BJ (cell line): ENCODE results near the gene COL11A2. TPM values are rescaled to one million over a fixed set of nuclear protein-coding genes. Genes with fewer than 3 reads are reported as not detected.
A peak's percentile ranks its signal among the peaks of the same experiment; 100 is the strongest.

Source experiments
- CTCF ChIA-PET: fragments of 350-600 bp; formaldehyde crosslinking; extraction: SDS; loops from one replicate; lab custom pipeline; 2021; ENCODE audit warnings: antibody characterized with exemption, inconsistent platforms; lab: Yijun Ruan, JAX
- POLR2A ChIA-PET: fragments of 300-600 bp; sonication (Branson Sonifier 250); formaldehyde crosslinking; extraction: SDS; loops from one replicate; lab custom pipeline; 2021; ENCODE audit warnings: antibody characterized with exemption; lab: Charles Lee
- DNase-seq: peaks from one replicate; pipeline ENCODE4 v3.0.0-alpha.2; 2011; ENCODE audit warnings: low read depth
- H3K27me3 ChIP-seq: 2 replicates; pipeline ENCODE4 v1.6.0; 2011; ENCODE audit warnings: low read length; ENCODE audit not compliant: control insufficient read depth, insufficient read depth
- H3K36me3 ChIP-seq: 2 replicates; pipeline ENCODE4 v1.5.1; 2011; ENCODE audit warnings: low read length; ENCODE audit not compliant: control insufficient read depth, insufficient read depth
- H3K4me3 ChIP-seq: 2 replicates; pipeline ENCODE4 v1.5.1; 2011; ENCODE audit warnings: low read depth, mild to moderate bottlenecking, control low read depth, low read length
- polyA plus RNA-seq: library from polyadenylated mRNA; depleted of rRNA; stranded (reverse); fragments of >200 nt; gene quantifications from 2 replicates; pipeline ENCODE4 v1.2.3, GENCODE V29; 2011
- TF ChIP-seq, protein P1 (sequence below): IDR thresholded peaks from 2 replicates; pipeline ENCODE4 v1.5.1; 2011; ENCODE audit warnings: low read depth, mild to moderate bottlenecking, control low read depth, inconsistent platforms, low read length, moderate library complexity; ENCODE audit not compliant: insufficient read depth

COL11A2 gene
- polyA plus RNA-seq, 1 experiment, result 0.91 TPM

DNA sequence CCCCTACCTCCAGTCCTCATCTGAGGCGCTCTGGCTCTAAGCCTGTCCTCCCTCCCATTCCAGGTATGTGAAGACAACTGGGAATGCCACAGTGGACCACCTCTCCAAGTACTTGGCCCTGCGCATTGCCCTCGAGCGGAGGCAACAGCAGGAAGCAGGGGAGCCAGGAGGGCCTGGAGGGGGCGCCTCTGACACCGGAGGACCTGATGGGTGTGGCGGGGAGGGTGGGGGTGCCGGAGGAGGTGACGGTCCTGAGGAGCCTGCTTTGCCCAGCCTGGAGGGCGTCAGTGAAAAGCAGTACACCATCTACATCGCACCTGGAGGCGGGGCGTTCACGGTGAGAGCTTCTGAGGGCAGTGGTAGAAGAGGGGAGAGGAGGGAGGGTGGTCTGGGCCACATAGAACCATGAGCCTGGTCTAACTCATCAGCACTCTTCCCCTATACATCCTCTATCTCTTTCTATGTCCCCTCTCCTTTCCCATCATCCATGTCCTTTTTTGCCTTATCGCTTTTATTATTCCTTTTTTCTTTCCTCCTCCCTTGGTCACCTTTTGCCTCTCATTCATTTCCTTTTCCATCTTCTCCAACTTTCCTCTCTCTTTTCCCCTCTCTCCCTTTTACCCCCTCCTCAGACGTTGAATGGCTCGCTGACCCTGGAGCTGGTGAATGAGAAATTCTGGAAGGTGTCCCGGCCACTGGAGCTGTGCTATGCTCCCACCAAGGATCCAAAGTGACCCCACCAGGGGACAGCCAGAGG, 19.6 kb upstream of the COL11A2 start:
- H3K4me3 ChIP-seq, result no peak overlapping the region
- CTCF ChIA-PET, result interaction anchor here (1.0 to 1.8 kb wide), 3 partner anchors 16 to 36 kb away, joined by 3 to 5 read pairs (median 3); no protein-coding TSS in a partner anchor
- DNase-seq, result no peak

DNA sequence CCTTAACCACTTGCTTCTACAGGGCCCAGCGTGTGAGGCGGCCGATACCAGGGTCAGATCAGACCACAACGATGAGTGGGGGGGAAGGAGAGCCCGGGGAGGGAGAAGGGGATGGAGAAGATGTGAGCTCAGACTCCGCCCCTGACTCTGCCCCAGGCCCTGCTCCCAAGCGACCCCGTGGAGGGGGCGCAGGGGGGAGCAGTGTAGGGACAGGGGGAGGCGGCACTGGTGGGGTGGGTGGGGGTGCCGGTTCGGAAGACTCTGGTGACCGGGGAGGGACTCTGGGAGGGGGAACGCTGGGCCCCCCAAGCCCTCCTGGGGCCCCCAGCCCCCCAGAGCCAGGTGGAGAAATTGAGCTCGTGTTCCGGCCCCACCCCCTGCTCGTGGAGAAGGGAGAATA, 18.9 kb upstream of the COL11A2 start:
- no peaks in the 10 kb centered on the region; the same call in 1 of the 2 replicates for H3K27me3 ChIP-seq
- TF ChIP-seq, protein P1, sequence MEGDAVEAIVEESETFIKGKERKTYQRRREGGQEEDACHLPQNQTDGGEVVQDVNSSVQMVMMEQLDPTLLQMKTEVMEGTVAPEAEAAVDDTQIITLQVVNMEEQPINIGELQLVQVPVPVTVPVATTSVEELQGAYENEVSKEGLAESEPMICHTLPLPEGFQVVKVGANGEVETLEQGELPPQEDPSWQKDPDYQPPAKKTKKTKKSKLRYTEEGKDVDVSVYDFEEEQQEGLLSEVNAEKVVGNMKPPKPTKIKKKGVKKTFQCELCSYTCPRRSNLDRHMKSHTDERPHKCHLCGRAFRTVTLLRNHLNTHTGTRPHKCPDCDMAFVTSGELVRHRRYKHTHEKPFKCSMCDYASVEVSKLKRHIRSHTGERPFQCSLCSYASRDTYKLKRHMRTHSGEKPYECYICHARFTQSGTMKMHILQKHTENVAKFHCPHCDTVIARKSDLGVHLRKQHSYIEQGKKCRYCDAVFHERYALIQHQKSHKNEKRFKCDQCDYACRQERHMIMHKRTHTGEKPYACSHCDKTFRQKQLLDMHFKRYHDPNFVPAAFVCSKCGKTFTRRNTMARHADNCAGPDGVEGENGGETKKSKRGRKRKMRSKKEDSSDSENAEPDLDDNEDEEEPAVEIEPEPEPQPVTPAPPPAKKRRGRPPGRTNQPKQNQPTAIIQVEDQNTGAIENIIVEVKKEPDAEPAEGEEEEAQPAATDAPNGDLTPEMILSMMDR, result no peak
- DNase-seq, result no peak
- ChIA-PET POLR2A (no interaction called here), CTCF (no interaction called here)
- peaks cover 12% of the 10 kb centered on the region for H3K36me3 ChIP-seq
- H3K4me3 ChIP-seq, result no peak overlapping the region

More for the DNA sequence above, 19.6 kb upstream of the COL11A2 start:
- POLR2A ChIA-PET, result no interaction called here
- Histone ChIP-seq H3K27me3 (no peaks in the 10 kb centered on the region; the same call in 1 of the 2 replicates), H3K36me3 (peaks cover 12% of the 10 kb centered on the region)
- TF ChIP-seq, protein P1, result no peak

DNA sequence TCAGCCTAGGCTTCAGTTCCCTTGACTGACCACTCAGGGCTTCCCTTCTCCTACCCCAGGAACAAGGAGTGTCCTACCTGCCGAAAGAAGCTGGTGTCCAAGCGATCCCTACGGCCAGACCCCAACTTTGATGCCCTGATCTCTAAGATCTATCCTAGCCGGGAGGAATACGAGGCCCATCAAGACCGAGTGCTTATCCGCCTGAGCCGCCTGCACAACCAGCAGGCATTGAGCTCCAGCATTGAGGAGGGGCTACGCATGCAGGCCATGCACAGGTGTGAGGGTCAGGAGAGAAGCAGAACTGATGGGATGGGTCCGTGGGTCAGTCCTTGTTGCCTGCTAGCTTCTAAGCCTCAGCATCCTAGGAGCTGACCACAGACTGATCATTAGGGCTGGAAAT, 17.6 kb upstream of the COL11A2 start:
- Histone ChIP-seq H3K4me3 (no peak overlapping the region), H3K36me3 (peaks cover 12% of the 10 kb centered on the region), H3K27me3 (no peaks in the 10 kb centered on the region)
- DNase-seq, result no peak
- ChIA-PET CTCF (interaction anchor here (1.1 to 3.1 kb wide), 3 partner anchors 9 to 38 kb away, joined by 3 to 20 read pairs (median 7); no protein-coding TSS in a partner anchor), POLR2A (no interaction called here)
- TF ChIP-seq, protein P1, result no peak

DNA sequence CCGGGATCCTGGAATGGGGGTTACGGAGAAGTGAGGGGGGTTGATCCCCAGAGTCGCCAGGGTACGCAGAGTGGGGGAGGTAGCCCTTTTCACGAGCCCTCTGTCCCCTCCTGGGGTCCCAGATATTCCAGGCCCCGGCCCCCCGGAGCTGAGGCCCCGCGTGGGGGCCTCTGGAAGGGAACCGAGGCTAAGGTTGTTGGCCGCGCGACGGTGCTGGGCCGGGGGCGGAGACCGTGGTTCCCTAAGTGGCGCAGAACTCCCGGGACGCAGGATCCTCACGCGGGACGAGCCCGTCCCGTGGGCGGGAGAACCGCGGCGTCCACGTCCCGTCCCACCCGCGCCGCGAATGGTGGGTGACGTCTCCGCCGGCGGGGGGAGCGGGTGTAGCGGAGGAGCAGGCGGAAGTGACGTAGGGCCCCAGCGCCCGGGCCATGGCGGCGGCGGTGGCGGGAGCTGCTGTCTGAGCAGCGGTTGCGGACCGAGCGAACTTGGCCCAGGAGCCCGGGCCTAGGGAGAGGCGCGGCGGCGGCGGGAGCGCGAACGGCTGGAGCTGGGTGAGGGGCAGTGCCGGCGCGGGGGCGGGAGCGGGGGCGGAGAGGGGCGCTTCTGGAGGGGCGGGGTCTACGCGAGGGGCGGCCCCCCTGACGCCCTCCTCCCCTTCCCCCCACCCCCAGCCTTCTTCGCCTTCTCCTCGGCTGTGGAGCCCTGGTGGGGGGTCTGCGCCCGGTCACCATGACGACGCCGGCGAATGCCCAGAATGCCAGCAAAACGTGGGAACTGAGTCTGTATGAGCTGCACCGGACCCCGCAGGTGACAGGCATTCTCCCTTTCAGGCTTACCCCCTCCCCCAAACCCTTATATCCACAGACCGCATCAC, 16.1 kb upstream of the COL11A2 start, which contains the start of gene RING1:
RING1 (plus strand) TSS at position 410 of the 877 bp plus-strand sequence; CDS start at position 733, 323 bp downstream.
- Histone ChIP-seq H3K4me3 (peak within 1 kb of the TSS; percentile 84), H3K27me3 (no peaks in the 10 kb centered on the region), H3K36me3 (peaks cover 20% of the 10 kb centered on the region)
- CTCF ChIA-PET, result interaction anchor here (0.6 to 3.1 kb wide), 4 partner anchors 10 to 339 kb away, joined by 3 to 20 read pairs (median 9); no protein-coding TSS in a partner anchor
- TF ChIP-seq, protein P1, result no peak
- POLR2A ChIA-PET, result interaction anchor here (0.6 to 0.9 kb wide), 3 partner anchors 11 to 239 kb away, joined by 12 to 26 read pairs (median 20); no protein-coding TSS in a partner anchor
- DNase-seq, result no peak
